Stimulated activated CD4-positive, alpha-beta T cell treated with anti-CD3 and anti-CD28 coated beads, Interleukin-12 subunit alpha, Interleukin-12 subunit beta, amount 100 ng/mL, for 4 hours (primary cell): Measurements from ENCODE around the gene NRG2.

Experiments
- DNase-seq: peaks from one replicate; pipeline ENCODE4 v3.0.0-alpha.2; 2020

NRG2 gene

DNA sequence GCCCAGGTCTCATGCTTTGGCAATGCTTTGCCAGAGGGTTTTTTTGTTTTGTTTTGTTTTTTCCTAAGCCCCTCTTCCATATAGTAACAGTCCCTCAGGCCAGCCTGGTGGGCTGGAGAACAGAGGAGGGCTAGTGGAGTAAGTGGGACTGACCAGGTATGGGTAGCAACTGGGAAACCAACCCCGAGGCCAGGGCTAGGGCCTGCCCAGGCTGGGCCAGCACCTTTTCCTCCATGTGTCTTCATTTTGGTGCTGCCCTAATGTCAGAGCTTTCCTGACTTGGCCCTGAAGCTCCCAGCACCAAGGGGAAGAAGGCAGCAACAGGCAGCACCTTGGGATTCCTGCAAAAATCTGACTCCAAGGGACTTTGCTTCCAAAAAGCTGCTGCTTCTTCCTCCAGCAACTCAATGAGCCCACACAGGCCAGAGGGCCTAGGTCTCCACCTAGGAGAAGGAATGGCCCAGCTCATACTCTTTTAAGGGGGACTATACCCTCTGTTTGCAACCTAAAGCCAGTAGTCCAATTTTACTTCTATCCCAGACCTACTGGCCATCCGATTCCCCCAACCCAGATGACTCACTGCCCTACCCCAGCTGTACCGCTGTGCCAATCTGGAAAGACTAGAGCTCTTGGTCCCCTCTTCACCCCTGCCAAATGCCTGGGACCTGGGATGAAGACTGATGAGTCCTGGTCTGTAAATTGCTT is 142.4 kb downstream of the NRG2 start:
- no peak for DNase-seq

DNA sequence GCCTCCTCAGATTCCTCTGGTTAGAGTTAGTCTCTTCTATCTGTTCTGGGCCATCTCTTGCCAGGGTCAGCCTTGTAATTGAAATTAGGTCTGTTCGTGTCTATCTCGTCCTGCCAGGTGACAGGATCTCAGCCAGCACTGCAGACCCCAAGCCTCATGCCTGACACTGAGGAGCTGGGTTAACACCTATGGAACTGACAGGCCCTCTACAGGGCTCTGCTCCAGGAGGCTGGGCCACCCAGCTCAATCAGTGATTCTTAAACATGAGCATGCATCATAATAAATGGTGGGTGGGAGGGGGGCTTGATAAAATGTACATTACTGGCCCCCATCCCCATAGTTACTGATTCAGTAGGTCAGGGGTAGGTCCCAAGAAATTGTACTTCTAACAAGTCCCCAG is 144.1 kb downstream of the NRG2 start:
- DNase-seq = no peak

DNA sequence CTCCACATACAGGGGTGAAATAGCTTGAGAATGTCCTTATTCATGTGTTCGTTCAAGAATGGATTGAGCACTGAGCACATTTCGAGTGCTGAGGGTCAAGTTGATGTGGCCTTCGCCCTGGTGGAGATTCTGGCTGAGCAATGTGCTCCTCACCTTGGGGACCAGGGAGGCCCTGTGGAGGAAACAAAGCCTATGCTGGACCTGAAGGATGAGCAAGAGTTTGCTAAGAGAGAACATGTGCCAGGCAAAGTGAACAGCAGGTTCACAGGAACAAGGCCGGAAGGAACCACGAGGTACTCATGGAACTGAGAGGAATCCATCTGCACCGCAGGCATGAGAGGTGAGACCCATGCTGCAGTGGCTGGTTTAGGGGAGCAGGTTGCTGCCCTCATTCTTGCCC is 145.1 kb downstream of the NRG2 start:
- no peak for DNase-seq

DNA sequence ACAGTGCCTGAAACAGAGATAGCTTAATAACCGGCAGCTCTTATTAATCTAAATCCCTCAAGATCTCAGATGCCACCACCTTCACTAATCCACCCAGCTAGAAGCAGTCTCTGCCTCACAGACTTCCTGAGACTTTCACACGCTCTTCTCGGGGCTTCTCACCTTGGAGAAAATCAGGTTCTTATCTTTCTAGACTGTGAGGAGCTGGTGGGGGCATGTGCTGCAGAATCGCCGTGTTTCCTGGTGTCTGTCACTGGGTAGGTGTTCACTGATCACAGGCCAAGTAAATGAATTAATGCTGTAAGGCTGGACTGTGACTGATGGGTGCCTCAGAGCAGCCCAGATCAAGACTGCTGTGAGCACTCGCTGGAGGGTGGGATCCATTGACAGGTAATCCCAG is 145.8 kb downstream of the NRG2 start:
- DNase-seq = no peak

DNA sequence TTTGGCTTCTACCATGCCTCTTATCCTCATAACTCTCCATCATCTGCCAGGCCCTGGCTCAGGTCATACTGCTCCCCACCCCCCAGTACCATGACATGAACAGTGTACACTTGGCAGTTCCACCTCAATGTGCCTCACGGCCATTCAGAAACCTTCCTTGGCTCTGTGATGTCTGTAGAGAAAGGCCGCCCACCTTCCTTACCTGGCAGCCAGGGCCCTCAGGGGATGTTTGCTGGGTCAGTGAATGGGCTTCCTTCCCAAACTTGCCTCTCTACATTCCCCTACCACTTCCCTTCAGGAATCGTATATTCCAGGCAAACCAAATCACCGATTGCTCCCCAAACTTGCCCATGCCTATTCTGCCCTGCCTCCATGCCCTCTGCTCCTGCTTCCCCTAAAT is 146.4 kb downstream of the NRG2 start:
- no peak for DNase-seq

DNA sequence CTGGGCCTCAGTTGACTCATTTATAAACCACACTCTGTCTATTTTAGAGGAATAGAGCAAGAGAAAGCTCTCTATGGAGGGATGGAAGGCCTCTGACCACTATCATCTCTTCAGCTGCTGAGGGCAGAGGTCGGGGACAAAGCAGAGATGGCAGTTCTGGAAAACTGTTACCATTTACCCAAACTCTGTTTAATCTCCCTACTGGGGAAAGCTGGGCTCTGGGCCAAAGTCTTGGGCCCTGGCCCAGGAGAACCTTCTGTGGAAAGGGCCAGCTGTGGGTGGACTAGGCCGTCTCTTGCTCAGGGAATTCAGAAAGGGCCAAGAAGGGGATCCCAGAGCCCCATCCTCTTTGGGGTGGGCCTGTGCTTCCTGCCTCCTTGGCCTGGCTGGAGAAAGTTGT is 147.5 kb downstream of the NRG2 start:
- DNase-seq = no peak

DNA sequence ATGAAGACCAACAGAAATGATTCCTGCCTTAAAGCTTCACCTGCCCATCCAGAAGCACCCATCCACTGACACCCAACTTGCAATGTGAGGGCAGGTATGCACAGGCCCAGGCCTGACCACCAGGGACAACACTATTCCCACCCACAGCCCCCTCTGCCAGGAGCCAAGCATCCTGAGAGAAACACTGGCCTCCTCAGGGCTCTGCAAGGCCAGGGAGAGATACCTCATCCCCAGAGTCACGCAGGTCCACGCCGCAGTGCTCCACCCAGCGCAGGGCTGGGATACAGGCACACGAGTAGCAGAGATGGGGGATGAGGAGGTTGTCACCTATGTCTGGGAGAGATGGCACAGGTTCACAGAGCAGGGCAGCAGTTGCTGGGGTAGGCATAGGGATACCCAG is 148.1 kb downstream of the NRG2 start:
- no peak for DNase-seq

DNA sequence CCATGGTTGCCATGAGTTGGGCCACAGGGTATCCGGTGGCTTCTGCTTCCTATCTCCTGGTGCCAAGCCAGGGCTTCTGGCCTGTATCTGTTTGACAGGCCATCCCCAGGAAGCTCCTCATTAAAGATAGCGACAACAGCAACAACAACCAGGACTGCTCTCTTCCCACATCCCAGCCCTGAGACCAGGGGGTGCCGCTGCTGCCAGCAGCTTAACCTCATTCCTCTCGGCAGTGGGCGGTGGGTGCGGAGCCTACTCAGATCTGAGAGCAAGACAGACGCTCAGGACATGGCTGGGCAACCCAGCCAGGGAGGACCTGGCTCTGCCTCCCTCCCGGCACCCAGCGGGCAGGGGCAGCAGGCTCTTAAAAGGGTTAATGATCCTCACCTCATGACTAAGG is 149.2 kb downstream of the NRG2 start:
- DNase-seq = no peak

DNA sequence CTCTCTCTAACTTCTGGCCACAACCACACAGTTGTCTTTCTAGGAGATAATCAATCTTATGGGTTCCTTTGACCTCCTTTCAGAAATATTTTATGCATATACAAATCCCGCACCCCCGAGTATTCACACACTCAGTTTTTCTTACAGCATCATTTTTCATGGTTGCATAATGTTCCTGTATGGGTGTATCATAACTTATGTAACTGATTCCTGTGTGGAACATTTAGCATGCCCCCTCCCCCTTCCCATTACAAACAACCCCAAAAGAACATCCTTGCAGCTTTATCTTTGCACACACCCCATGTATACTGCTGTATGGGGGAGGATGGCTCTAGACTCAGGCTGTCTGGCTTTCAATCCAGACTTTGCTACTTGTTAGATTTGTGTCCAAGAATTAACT is 153.7 kb downstream of the NRG2 start:
- no peak for DNase-seq

DNA sequence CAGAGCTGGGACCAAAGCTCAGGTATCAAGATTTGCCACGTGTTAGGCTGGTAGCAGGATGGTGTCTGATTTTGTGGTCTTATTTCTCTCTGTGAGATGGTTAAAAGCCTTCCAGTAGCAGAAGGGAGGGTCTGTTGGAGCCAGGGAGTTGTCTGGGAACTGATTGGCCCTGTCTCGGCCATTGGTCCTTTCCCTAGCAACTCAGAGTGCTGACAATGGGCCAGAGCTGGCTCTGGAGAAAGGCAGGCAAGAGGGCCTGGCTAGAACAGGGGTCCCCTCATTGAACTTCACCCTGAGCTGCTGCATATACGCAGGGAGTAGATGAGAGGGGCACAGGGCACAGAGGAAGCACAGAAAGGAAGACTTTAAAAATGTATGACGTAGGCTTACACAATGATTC is 154.7 kb downstream of the NRG2 start:
- DNase-seq = no peak

DNA sequence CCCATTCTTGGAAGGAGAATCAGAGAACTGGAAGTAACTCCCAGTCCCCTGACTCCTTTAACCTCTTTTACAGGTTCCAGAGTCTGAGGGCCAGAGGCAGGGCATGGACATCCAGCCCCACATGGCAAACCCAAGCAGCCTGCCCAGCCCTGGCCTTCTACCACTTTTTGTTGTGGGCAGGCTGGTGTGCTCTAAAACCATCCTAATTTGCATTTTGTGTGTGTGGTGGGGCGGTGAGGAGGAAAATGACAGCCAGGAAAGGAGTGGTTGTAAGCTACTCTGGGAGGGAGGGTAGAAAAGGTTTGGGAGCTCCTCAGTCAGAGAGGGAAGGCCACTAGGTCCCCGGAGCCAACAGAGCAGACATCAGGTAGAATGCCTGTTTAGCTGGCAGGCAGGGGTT is 156.9 kb downstream of the NRG2 start:
- no peak for DNase-seq

DNA sequence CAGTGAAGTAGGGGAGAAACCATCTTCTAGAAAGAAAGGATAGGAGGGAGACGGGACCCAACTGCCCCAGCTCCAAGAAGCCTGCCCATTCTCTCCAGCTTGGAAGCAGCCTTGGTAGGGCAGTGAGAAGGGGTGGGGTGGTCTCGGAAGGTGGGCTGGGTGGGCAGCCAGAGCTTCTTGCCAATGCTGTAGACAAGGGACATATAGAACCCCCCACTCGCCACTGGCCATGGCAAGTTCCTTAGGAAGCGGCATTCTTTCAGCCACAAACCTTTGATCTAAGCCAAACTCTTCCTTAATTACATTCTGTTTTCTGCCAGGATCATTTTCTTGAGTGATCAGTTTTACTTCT is 157.3 kb downstream of the NRG2 start:
- DNase-seq = no peak

DNA sequence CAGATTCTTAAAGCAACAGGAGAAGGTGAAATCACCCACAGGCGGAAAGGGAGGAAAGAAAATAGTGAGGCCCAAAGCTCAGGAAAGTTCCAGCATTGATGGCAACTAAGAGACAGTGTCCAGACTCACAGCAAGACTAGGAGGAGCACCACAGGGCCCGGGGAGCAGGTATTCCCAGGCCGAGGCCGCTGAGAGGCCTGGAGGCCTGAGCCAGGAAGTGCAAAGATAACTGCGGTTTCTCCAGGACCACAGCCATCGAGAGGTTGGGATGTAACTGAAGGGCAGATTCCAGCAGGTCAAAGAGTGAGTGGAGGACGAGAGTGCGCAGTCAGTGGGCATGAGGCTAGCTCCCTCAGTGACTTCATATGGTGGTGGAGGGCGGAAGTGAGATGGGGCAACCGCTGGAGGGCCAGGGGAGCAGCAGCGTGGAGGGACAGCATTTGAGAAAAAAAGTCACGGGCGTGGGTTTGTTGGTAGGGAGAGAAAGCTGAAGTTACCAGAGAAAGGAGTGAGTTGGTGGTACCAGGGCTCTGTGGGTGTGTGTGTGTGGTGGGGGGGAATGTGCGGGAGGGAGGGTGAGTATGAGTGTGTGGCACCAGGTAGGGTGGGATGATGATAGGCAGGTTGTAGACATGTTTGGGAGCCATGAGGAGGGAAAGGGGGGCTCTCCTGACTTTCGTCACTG is 157.8 kb downstream of the NRG2 start:
- DNase-seq = no peak

DNA sequence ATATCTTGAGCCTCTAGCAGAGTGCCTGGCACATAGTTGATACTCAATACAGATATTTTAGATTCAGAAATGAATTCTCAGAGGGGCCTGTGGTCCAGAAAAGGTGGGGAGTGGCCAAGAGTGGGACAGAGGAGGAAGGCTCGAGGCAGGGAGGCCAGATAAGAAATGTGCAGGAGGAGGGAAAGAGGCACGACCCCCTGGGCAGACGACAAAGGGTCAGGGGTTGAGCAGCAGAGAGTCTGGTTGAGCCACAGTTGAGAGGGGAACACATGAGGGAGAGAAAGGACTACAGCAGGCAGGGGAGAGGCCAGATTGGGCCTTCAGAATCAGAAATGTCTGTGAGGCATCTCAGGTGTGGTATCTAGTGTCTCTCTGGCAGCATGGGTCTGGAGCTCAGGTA is 158.4 kb downstream of the NRG2 start:
- DNase-seq = no peak

DNA sequence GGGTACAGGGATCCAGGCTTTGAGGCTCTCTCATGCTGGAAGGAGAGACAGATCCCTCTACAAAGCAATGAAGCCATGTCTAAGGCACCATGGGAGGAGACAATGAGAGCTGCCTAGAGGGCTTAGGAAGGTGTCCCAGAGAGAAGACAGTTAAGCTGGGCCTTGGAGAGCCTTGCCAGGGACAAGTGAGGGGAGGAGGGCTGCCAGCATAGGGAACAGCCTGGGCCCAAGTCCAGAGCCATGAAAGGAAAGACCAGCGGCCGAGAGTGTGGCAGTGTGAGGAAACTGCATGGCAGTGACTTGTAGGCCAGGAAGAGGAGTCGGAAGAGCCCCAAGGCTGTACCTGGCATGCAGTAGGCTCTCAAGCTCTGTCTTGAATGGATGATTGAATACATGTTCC is 159.0 kb downstream of the NRG2 start:
- no peak for DNase-seq

DNA sequence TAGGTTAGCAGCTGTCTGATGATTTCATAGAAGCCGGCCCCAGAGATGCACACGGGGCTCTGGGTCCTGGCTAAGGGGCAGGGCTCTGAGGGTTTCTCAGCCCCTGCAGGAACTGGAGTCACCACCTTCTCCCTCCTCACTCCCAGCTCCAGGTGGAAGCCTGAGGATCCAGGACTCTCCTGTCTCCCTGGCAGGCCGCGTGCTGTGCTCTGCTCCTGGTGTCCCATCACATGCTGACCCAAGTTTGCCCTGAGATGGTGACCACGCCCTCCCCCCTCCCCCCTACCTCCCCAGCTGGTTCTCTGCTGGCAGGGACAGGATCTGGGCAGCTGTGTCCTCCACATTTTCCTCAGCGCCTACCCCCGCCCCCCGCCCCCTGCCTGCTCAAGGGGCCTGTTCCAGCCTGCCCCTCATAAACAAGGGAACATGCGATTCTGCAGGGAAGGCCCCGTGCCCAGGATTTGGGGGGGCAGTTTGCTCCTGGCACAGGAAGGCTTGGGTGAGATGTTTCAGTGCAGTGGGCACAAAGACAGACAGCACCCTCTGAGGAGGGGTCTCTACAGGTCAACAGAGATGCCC is 160.0 kb downstream of the NRG2 start:
- no peak for DNase-seq

DNA sequence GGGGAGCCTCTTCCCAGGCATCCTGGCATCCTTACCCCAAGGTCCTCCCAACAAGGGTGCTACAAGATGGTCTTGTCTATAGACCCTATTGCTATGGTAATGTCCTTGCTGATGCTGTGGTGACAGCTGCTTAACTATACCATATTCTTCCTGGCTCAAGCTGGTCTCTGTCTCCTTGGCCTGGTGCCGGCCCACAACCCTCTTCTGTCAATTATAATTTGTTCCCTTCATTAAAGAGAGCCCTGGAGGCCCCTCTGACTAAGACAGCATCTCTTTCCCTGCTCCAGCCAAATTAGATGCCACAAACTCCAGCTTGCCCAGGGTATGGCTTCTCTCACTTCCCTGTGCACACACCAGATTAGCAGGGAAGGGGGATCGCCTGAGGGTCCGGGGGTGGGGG is 160.8 kb downstream of the NRG2 start:
- no peak for DNase-seq

DNA sequence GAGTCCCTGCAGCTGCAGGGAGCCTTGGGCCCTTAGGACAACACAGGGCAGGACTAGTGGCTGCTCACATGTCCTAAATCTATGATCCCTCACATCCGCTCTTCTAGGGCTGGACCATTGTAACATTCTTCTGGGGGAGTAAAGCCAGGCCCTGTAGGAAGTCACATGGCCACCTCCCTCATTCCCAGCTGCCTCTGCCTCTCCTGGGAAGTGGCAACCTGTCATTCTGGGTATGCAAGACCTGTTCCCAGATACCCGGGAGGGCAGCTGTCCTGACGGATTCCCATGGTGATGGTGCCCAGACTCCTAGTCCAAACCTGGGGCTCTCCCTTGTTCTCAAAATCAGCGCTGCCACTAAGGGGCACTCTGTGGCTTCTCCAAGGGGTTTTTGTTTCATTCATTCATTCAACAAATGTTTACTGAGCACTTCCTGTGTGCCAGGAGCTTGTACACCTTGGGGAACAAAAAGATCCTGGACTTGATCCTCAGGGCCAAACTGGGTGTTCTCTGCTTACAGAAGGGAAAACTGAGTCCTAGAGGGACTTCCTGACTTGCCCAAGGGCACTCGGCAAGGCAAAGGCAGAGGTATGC is 161.9 kb downstream of the NRG2 start:
- no peak for DNase-seq

DNA sequence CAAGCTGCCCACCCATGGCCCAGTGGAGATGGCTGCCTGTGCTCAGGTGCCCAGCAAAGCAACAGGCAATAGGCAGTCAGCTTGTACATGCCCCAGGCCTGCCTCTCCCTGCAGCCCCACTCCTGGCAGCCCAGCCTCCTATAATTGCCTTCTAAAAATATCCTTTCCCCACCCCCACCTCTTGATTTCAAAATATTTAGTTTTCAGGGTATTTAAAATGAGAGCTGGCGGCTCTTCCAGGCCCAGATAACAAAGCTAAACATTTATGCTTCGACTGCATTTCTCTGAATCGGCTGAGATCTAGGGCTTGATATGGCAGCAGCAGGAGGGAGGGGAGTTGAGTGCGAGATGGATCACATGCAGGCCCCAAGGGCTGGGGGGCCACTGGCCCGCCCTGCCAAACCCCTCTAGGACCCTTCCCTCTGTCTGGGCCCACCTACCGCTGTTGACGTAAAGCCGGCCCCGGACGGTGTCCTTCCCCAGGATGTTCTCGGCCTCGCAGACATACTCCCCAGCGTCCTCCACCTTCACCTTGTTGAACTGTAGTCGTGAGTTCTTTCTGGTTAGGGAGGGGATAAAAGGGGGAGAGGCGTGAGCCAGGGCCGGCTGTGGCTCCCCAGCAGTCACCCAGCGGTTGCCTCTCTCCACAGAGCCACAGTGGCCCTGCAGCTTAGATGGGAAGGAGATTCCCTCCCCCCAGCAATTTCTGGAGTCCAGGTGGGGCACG is 162.5 kb downstream of the NRG2 start:
- DNase-seq = no peak

DNA sequence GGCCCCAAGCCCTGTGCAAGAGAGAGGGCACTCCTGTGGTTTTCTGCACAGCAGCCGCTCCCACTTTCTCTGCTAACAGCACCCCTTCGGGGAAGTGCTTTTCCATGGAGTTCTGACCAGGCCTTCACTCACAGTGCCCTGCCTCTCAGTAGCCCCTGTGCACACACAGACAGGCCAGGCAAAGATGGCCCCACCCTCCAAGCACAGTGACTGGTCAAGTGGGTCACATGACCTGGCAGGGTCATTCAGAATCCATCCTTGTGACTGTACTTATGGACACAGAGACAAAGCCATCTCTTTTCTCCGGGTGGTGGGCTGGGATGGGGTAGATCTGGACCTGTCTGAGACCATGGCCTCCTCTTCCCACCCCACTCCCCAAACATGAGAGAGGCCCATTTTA is 165.0 kb downstream of the NRG2 start:
- DNase-seq = no peak

DNA sequence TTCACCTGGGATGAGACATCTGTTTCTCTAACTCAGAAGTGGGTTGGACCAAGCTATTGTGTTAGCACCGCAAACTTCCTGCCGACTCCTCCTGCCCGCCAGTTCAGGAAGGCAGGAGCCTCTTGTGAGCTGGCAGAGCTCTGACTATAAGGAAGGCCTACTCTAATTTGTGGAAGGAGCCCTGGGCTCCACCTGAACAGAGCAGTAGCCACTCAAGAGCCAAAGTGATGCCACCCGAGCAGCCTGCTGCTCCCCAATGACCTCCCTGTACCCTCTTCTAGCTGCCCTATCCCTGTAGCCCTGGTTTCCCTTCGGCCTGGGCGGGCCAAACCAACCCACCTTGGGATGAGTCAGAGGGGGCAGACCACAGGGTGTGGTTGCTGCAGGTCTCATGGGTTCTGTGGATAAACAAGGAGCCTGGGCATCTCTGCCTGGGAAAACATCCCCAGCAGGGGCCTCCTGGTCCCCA is 165.9 kb downstream of the NRG2 start:
- DNase-seq = no peak

DNA sequence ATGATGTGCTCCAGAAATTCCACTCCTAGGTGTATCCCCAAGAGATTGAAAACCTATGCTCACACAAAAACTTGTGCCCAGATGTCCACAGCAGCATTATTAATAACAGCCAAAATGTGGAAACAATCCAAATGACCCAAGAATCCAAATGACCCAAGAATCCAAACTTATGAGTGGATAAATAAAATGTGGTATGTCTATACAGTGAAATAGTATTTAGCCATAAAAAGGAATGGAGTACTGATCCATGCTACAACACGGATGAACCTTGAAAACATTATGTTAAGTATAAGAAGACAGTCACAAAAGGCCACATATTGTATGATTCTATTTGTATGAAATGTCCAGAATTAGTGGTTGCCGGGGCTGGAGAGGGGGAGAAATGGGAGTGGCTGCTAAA is 167.1 kb downstream of the NRG2 start:
- no peak for DNase-seq
